ENCODE results near the gene PECR.
"Not testable (repeated sequence)": the region's sequence is repeated elsewhere in the genome, so short reads cannot be mapped to it uniquely, and the experiment has no call there.

Gene PECR

DNA sequence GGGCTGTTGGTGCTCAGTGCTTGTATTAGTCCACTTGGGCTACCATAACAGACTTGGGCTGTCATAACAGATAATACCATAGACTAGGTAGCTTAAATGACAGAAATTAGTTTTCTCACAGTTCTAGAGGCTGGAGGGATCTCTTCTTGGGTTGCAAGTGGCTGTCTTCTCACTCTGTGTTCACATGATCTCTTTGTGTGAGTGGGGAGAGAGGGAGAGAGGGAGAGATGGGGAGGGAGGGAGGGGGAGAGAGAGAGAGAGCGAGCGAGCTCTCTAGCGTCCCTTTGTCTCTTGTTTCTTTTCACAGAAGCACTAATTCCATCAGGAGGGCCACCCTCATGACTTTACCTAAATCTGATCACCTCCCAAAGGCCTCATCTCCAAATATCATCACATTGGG is 23.1 kb upstream of the PECR start:
- DNase-seq (ENCODE audit: low spot score), result no peak

DNA sequence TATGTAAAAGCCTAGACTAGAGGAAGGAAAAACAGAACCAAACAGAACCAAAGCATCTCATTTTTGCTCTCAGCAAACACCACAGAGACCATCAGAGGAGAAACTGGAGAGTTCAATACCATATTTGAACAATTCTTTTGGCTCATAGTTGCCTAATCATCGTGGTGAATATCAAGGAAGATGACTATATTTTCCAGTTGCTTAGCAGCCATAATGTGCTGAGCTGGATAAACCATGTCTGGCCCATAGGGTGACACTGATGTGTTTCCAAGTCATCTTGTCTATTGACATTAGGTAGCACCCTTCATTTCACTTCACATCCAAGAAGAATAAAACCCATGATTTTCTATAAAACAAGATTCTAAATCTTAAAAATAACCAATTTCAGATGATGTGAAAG is 21.6 kb upstream of the PECR start:
- no peak for DNase-seq (ENCODE audit: low spot score)

DNA sequence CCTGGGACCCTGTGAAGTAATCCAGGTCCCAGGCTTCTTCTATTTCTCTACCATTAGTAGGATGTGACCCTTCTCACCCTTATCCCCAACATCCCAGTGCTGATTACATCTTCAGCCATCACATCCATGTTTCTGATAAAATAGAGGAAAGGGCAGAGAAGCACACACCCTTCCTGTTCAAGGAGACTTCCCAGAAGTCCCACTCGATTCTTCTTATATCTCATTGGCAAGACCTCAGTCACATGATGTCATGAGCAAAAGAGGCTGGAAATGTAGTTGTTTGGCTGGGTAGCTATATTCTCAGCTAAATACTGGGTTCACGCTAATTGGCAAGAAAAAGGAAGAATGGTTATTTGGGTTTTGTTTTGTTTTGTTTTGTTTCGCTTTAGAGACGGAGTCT is 19.5 kb upstream of the PECR start:
- DNase-seq (ENCODE audit: low spot score), result no peak

DNA sequence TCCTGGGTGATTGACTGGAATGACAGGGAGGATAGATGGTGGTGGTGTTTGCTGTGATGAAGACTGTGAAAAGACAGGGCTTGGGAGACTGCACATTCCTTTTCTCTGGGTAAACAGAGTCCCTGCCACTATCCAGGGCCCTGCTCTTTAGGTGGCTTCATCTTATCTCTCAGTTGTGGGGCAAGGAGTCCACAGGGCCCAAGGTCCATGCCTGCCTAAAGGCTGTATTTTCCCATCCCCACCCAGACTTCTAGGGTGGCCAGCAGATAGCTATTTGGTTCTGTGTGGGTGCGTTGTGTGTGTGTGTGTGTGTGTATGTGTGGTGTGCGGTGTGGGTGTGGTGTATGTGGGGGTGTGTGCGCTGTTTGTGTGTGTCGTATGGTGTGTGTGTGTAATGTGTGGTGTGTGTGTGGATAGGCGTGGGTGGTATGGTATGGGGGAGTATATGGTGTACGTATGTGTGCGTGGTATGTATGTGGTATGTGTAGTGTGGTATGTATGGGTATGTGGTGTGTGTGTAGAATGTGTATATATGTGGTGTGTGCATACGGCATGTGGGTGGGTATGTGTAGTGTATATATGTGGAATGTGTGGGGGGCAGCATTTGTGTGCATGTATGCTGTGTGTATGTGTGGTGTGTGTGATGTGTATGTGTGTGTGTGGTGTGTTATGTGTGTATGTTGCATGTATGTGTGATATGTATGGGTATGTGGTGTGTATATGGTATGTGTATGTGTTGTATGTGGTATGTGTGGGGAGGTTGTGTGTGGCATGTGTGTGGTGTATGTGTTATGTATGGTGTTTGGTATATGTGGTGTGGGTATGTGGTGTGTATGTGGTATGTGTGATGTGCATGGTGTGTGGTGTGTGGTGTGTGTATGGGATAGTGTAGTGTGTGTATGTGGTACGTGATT is 17.1 kb upstream of the PECR start:
- no peak for DNase-seq (ENCODE audit: low spot score)

DNA sequence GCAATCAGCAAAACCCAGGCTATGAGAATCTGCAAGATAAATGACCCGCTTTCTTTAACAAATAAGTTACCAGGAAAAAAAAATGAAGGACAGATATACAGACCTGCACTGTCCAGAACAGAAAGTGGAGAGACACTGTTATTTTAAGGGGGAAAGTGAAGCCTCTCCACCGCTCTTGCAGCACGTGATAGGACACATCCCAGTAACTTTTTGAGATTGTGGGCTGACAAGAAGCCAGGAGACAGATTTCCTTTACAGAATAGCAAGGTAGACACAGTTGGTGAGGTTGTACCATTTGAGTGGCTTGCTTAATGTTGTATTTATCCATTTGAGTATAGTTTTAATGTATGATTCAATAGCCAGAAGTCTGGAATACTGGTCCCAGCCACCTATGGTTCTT is 13.1 kb upstream of the PECR start:
- DNase-seq (ENCODE audit: low spot score), result no peak

DNA sequence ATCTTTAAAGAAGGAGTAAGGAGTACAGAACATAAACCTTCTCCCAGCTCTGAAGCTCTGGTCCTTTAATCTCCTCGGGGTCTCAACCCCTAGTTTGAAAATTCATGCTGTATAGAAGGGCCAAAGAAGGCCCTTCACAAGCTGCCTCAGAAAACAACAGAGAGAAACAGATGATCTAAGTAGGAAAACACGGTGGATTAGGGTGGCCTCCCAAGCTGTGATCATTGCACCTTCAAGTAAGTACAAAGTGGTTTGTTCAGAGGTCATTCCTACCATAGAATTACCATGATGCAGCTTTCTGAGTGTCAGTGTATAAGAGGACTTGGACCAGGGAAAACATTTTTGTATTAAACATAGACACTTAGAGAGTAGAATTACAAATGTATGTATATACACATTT is 11.0 kb upstream of the PECR start:
- DNase-seq (ENCODE audit: low spot score), result no peak

DNA sequence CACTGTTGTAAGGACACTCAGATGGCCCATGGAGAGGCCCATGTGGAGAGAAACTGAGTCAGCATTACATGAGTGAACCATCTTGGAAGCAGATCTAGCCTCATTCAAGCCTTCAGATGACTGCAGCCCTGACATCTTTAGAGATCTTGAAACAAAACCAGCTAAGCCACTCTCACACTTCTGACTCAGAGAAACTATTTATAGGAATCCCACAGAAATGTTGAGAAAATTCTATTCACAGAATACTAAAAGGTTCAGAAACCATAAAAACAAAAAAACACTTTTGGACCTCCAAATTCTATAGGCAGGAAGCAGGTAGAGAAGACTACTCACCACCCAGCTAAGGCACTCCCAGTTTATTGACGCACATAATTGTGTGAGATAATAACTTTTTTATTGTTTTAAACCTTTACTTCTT is 8.8 kb upstream of the PECR start:
- DNase-seq (ENCODE audit: low spot score), result no peak

DNA sequence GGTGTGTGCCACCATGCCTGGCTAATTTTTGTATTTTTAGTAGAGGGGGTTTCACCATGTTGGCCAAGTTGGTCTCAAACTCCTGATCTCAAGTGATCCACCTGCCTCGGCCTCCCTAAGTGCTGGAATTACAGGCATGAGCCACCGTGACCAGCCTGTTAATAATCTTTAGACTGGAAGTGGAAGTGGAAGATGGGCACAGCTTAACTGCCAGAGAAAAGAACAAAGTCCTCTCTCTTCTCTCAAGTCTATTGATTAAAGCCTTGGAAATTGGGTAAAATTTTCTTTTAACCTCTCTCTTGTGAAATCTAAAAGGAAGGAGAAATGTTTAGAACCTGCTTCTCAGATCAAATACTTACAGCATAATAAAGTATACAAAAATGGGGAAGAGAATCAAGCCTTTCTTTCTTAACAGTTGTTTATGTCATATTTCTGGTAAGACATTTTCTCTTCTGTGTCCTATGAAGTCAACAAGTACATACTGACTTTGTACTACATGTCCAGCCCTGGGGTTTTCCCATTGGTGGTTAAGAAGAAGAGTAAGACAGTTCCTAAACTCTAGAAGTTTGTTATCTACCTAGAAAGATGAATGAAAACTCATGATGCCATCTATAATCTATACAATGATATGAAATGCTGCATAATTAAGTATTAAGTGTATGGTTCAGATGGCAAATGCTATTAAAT is 4.7 kb upstream of the PECR start:
- no peak for DNase-seq (ENCODE audit: low spot score)

DNA sequence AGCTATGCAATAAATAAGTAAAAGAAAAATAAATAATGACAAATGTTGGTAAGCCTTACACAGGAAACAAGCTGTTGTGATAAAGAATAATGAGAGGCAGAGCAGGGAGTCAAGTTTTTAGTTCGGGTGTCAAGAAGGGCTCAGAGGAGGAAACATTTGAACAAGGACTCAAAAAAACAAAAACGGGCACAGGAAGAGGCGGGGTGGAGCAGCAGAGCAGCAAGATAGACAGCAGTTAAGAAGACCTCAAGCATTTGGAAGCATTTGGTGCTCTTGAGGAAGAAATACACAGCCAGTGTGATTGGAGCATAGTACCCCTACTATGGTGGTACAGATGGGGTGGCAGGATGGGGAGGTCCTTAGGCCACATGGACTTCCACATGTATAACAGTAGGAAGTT is 2.9 kb upstream of the PECR start:
- DNase-seq (ENCODE audit: low spot score), result no peak

DNA sequence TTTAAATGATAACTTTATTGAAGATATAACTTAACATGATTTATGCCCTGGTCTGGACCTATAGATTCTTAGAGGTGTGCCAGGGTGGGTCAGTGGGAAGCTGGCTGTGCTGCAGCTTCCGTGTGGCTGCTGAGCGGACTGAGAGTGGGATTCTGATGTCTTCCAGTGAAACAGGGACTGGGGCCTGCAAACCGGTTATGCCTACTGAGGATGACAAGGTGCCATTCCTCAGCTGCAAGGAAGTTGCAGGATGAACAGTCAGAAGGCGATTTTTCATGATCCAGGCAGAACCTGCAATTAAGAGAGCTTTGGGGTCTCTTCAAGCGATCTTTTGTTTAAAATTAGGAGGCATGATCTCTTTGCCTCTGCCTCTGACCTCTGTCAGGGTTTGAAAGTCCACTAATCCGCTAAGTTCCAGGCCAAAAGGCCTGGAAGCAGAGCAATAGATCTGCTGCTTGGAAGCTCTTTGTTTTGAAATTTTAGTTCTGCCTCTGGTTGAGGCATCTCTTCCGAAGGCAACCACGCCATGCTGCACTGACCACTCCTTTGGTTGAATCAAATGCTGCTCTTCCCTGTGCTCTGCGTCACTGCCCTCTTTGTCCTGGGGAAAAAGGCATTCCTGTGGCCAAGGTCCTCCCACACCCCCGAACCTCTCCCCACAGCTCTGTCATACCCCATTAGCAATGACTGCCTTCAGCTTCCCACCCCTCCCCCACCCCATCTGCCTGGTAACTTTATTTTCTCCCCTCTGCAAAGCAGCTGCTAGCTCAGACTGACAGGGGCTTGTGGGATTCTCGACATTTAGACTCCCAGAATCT is 2.1 kb upstream of the PECR start:
- DNase-seq (ENCODE audit: low spot score), result peak; percentile 81

DNA sequence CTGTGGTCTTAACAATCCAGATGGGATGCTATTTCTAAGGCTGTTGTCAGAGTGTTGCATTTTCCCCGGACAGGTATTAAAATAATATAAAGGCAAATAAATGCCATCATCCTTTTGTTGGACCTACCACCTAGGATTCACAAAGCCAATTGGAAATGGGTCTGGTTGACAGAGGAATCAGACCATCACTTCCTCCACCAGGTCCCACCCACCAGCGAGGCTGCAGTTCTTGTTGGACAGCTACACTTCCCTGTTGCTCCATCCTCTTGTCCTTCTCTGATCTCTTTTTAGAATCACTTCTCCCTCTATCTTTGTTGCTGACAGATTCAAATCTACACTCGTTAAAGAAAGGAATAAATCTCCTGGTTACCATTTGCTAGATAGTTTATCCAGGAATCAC is 1.2 kb upstream of the PECR start:
- DNase-seq (ENCODE audit: low spot score), result peak; percentile 50

DNA sequence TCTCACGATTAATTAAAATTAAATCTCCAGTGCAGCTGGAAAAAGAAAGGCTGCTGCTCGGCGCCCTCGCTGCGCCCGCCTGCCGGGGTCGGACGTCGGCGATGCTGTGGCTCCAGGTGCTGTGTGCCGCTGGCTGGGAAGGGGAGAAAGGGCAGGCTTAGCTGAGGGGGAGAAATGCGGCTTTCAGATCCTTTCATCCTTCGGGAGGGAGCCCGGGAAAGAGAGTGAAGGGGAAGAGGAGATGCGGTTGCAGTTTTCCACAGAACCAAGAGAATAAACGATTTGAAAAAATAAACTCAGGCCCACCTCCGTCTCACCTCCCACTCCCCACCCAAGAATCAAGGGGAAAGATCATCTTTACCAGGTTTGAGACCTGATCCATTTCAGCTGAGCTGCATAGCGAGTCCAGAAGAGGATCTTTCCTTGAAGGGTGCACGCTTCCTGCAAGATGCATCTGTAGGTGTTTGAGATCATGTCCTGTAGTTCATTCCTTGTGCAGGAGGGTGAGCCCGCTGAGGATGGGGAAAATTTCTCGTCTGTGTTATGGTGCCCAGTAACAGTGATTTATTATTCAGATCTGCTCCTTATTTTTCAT is 605 bp upstream of the PECR start:
- peak; percentile 52 for DNase-seq (ENCODE audit: low spot score)

DNA sequence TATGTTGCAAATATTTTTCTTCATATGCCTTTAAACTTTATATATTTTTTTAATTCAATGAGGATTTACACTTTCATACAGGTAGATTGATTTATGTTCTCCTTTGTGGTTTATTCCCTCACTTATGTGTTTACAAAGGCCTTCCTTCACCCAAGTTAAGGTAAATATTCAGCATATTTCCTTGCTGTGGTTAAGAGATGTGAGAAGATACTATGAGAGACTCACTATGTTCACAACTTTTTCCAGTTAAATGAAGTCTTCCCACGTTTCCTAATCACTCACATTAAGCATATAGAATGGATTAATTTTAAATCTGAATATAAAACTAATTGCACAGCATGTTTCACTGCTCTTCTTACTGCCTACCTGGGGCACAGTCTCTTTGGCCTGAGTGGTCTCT is 597 bp downstream of the PECR start:
- no peak for DNase-seq (ENCODE audit: low spot score)

DNA sequence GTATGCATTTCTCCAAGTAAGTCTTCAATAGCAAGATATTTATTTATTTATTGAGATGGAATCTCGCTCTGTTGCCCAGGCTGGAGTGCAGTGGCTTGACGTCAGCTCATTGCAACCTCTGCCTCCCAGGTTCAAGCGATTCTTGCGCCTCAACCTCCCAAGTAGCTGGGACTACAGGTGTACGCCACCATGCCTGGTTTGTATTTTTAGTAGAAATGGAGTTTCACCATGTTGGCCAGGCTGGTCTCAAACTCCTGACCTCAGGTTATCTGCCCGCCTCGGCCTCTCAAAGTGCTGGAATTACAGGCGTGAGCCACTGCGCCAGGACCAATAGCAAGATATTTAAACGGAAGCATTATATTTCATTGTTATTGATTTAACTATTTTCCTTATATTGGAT is 1.6 kb downstream of the PECR start:
- not testable (repeated sequence) for DNase-seq (ENCODE audit: low spot score)

DNA sequence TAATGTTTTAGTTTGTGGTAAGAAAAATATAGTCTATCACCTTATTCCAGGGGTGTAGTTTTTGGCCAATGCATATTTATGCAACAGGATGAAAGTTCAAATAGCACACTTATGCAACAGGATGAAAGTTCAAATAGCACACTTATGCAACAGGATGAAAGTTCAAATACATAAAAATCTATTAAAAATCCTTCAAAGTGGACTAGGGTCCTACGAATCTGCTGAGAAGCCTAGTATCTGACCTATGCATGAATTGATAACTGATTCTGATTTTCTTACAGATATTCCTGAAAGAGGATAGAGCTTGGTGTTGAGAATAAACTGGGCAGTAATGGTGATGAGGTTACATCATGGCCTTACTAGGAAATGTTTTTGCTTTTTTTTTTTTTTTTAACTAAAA is 2.8 kb downstream of the PECR start:
- no peak for DNase-seq (ENCODE audit: low spot score)

DNA sequence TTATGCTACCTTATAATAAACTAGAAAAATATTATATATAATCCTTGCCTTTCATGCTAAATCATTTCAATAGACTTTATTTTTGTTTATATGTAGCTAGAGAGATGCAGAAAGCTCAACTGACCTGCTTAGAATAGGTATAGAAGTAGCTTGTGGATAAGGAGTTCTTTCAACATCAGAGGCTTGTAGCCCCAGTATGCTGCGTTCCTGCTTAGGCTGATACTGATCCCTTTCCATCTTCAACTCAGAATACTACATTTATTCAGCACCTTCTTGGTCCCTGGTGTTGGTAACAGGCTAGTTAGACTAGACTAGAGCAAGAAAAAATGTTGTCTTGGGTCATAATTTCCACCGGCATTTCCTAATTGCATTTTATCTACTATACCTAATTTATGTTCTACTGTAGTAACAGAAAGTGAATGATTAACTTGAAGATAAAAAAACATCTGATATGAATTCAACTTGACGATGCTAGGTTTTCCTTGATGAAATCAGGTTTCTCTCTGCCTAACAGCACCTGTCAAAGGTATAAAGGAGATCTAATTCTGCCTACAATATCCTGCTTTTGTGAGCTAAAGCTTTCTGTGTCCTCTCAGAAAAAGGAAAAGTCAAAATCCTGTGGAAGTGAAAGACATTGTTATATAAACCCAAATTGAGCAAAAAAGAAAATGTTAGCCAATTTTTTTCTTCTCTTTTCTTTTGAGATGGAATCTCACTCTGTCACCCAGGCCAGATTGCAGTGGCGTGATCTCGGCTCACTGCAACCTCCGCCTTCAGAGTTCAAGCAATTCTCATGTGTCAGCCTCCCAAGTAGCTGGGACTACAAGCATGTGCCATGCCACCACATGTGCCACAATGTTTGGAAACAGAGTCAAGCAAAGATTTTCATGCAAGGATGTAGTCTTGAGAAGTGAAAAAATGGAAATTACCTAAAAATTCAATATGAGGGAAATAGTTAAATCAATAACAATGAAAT is 5.8 kb downstream of the PECR start:
- DNase-seq (ENCODE audit: low spot score), result no peak

DNA sequence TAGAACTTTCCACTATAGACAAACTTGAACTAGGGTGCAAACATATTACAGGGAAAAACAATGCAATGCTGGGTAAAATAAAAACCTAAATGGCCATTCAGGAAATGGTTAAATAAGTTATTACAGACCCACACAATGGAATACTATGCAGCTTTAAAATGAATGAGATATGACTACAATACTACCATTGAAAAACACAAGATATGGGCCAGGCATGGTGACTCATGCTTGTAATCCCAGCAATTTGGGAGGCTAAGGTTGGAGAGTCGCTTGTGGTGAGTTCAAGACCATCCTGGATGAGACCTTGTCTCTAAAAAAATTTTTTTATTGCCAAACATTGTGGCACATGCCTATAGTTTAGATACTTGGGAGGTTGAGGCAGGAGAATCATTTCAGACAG is 6.8 kb downstream of the PECR start:
- no peak for DNase-seq (ENCODE audit: low spot score)

DNA sequence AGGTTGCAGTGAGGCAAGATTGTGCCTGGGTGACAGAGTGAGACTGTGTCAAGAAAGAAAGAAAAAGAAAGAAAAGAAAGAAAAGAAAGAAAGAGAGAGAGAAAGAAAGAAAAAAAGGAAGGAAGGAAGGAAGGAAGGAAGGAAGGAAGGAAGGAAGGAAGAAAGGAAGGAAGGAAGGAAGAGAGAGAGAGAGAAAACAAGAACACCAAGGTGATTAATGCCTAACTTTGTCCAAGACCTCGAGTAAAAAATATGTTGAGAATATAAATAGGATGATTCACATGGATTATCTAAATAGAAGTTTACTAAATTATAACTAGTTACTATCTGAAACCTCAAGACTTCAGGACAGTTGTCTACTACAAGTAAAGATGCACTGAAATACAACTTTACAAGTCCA is 7.2 kb downstream of the PECR start:
- no peak for DNase-seq (ENCODE audit: low spot score)

DNA sequence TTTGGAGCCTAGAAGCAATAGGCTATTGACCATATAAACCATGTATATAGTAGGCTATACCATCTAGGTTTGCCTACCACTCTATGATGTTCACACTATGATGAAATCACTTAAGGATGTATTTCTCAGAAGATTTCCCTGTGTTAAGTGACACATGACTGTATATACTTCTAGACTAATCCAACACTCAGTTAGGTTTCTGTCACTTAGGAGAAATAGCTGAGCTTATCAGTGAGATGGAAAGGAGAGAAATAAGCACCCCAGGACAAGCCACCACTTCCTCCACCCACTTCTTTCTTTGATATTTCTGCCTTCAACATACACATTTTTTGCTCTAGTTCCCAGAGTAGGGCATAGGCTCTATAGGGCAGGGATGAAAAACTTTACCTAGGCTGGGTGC is 7.8 kb downstream of the PECR start:
- DNase-seq (ENCODE audit: low spot score), result no peak

DNA sequence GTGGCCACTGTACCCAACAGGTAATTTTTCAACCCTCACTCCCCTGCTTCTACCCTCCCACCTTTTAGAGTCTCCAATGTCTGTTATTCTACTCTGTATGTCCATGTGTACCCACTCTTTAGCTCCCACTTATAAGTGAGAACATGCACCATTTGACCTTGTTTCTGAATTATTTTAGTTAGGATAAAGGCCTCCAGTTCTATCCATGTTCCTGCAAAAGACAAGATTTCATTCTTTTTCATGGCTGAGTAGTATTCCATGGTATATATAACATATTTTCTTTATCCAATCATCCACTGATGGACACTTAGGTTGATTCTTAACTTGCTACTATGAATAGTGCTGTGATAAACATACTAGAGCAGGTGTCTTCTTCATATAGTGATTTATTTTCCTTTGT is 9.1 kb downstream of the PECR start:
- DNase-seq (ENCODE audit: low spot score), result no peak

Measured in ecto neural progenitor cell (in vitro differentiated cells).